ENCODE results near the gene LAG3.

Gene LAG3

GRCh38 chr12:6768990-6769389 lies 3.3 kb upstream of the LAG3 start:
- peak overlapping the region; percentile 99 for H3K27ac ChIP-seq
- no peak for TF ChIP-seq ZFX (IDR thresholded peaks at IDR 0.05; ENCODE audit: borderline replicate concordance)
- no peak for TF ChIP-seq CTCF (IDR thresholded peaks at IDR 0.05)

GRCh38 chr12:6769666-6770065 lies 2.7 kb upstream of the LAG3 start:
- H3K27ac ChIP-seq, result peak overlapping the region; percentile 99
- TF ChIP-seq ZFX (IDR thresholded peaks at IDR 0.05; ENCODE audit: borderline replicate concordance) (no peak), CTCF (IDR thresholded peaks at IDR 0.05) (no peak)

GRCh38 chr12:6770094-6770493 lies 2.2 kb upstream of the LAG3 start:
- TF ChIP-seq ZFX (IDR thresholded peaks at IDR 0.05; ENCODE audit: borderline replicate concordance) (no peak), CTCF (IDR thresholded peaks at IDR 0.05) (no peak)
- peak overlapping the region; percentile 99 for H3K27ac ChIP-seq

GRCh38 chr12:6770600-6770999 lies 1.7 kb upstream of the LAG3 start:
- no peak for TF ChIP-seq ZFX (IDR thresholded peaks at IDR 0.05; ENCODE audit: borderline replicate concordance)
- no peak for TF ChIP-seq CTCF (IDR thresholded peaks at IDR 0.05)
- H3K27ac ChIP-seq, result peak overlapping the region; percentile 99

GRCh38 chr12:6771091-6771495 lies 1.2 kb upstream of the LAG3 start:
- H3K27ac ChIP-seq, result peak overlapping the region; percentile 99
- TF ChIP-seq CTCF (IDR thresholded peaks at IDR 0.05) (no peak), ZFX (IDR thresholded peaks at IDR 0.05; ENCODE audit: borderline replicate concordance) (no peak)

- TF ChIP-seq CTCF (IDR thresholded peaks at IDR 0.05) (no peak), ZFX (IDR thresholded peaks at IDR 0.05; ENCODE audit: borderline replicate concordance) (no peak)
- peak overlapping the region; percentile 99 for H3K27ac ChIP-seq
Measured at GRCh38 chr12:6771509-6772330, 600 bp upstream of the LAG3 start.
